Trophoblast cell (in vitro differentiated cells and primary cell): Measurements from ENCODE around the gene TMEM39B.

Experiments used
- DNase-seq, 2 donors: peaks; one replicate each; pipeline ENCODE4 v3.0.0-alpha.2; 2016
- H2AFZ ChIP-seq: 2 replicates; pipeline ENCODE4 v1.6.1; 2013; ENCODE audit warnings: low read length, moderate library complexity, mild to moderate bottlenecking; ENCODE audit not compliant: insufficient read depth, poor library complexity
- H2AK5ac ChIP-seq: 2 replicates; pipeline ENCODE4 v1.6.1; 2013; ENCODE audit warnings: mild to moderate bottlenecking, low read length
- H2BK120ac ChIP-seq: 2 replicates; pipeline ENCODE4 v1.6.1; 2013; ENCODE audit warnings: low read length, mild to moderate bottlenecking, moderate library complexity; ENCODE audit not compliant: insufficient read depth, poor library complexity
- H2BK12ac ChIP-seq: 2 replicates; pipeline ENCODE4 v1.6.1; 2013; ENCODE audit warnings: mild to moderate bottlenecking, low read length, moderate library complexity
- H2BK5ac ChIP-seq: 2 replicates; pipeline ENCODE4 v1.6.1; 2013; ENCODE audit warnings: low read length, low read depth, moderate library complexity, mild to moderate bottlenecking; ENCODE audit not compliant: poor library complexity
- H3K14ac ChIP-seq: 2 replicates; pipeline ENCODE4 v1.6.1; 2013; ENCODE audit warnings: mild to moderate bottlenecking, low read length
- H3K18ac ChIP-seq: 2 replicates; pipeline ENCODE4 v1.6.1; 2013; ENCODE audit warnings: mild to moderate bottlenecking, low read length
- H3K23ac ChIP-seq: 2 replicates; pipeline ENCODE4 v1.6.1; 2013; ENCODE audit warnings: low read length
- H3K27ac ChIP-seq: 2 replicates; pipeline ENCODE4 v1.5.1; 2013; ENCODE audit warnings: low read depth, mild to moderate bottlenecking, inconsistent platforms, low read length, moderate library complexity
- H3K27me3 ChIP-seq: 2 replicates; pipeline ENCODE4 v1.6.1; 2013; ENCODE audit warnings: inconsistent platforms, mild to moderate bottlenecking, low read length, moderate library complexity; ENCODE audit not compliant: insufficient read depth
- H3K36me3 ChIP-seq, 2 experiments: 1 replicate in 1 of 2; 2 replicates in 1 of 2; pipeline ENCODE4 v1.6.1; 2013; ENCODE audit warnings: low read length in 2 of 2, mild to moderate bottlenecking in 2 of 2, moderate library complexity in 1 of 2; ENCODE audit not compliant: insufficient read depth in 2 of 2, control insufficient read depth in 1 of 2
- H3K4ac ChIP-seq: 2 replicates; pipeline ENCODE4 v1.6.1; 2013; ENCODE audit warnings: low read depth, mild to moderate bottlenecking, low read length, moderate library complexity
- H3K4me1 ChIP-seq, 2 experiments: 1 replicate in 1 of 2; 2 replicates in 1 of 2; pipeline ENCODE4 v1.6.1; 2013; ENCODE audit warnings: low read length in 2 of 2, mild to moderate bottlenecking in 2 of 2, moderate library complexity in 1 of 2; ENCODE audit not compliant: insufficient read depth in 2 of 2, control insufficient read depth in 1 of 2
- H3K4me2 ChIP-seq: 2 replicates; pipeline ENCODE4 v1.6.1; 2013; ENCODE audit warnings: inconsistent platforms, mild to moderate bottlenecking, low read length, moderate library complexity
- H3K4me3 ChIP-seq: 2 replicates; pipeline ENCODE4 v1.5.1; 2013; ENCODE audit warnings: mild to moderate bottlenecking, low read depth, low read length, inconsistent platforms
- H3K79me1 ChIP-seq: one replicate; pipeline ENCODE4 v1.6.1; 2013; ENCODE audit warnings: low read length
- H3K79me2 ChIP-seq: 2 replicates; pipeline ENCODE4 v1.6.1; 2013; ENCODE audit warnings: low read length, mild to moderate bottlenecking; ENCODE audit not compliant: control insufficient read depth, insufficient read depth, poor library complexity
- H3K9ac ChIP-seq: 2 replicates; pipeline ENCODE4 v1.6.1; 2013; ENCODE audit warnings: mild to moderate bottlenecking, low read length
- H3K9me3 ChIP-seq: 2 replicates; pipeline ENCODE4 v1.6.1; 2013; ENCODE audit warnings: low read depth, mild to moderate bottlenecking, control low read depth, inconsistent platforms, low read length; ENCODE audit not compliant: insufficient read depth
- H4K12ac ChIP-seq: 2 replicates; pipeline ENCODE4 v1.6.1; 2013; ENCODE audit warnings: low read depth, mild to moderate bottlenecking, low read length, moderate library complexity
- H4K8ac ChIP-seq: 2 replicates; pipeline ENCODE4 v1.6.1; 2013; ENCODE audit warnings: low read depth, mild to moderate bottlenecking, low read length, moderate library complexity
- H4K91ac ChIP-seq: one replicate; pipeline ENCODE4 v1.6.1; 2013; ENCODE audit warnings: low read depth, mild to moderate bottlenecking, low read length, moderate library complexity
- WGBS: extraction: QIAGEN DNeasy Blood & Tissue Kit; methylation state at CpG from one replicate; pipeline ENCODE4 v1.1.7; 2013; ENCODE audit warnings: missing lambda C conversion rate; ENCODE audit not compliant: insufficient read length, insufficient coverage; ENCODE audit errors: extremely low coverage; 5-methylcytosine and 5-hydroxymethylcytosine counted together

Gene TMEM39B

GRCh38 chr1:32099426-32099825 is 26.7 kb downstream of the TMEM39B start:
- Histone ChIP-seq H3K4me1 (peaks cover 9 to 12% of the 10 kb centered on the region in 2 experiments), H4K12ac (no peak overlapping the region), H3K79me1 (peaks cover 5% of the 10 kb centered on the region), H2BK120ac (no peak overlapping the region), H3K79me2 (no peaks in the 10 kb centered on the region), H3K18ac (no peak overlapping the region), H2AFZ (no peak overlapping the region), H4K8ac (no peak overlapping the region), H3K27ac (no peak overlapping the region), H3K23ac (no peak overlapping the region), H3K9ac (no peak overlapping the region), H3K27me3 (no peaks in the 10 kb centered on the region), H3K14ac (no peak overlapping the region), H3K4ac (no peak overlapping the region), H4K91ac (no peak overlapping the region), H2BK5ac (no peak overlapping the region), H3K4me3 (no peak overlapping the region), H3K36me3 (peaks cover 22 to 34% of the 10 kb centered on the region in 2 experiments), H2BK12ac (no peak overlapping the region), H3K4me2 (no peak overlapping the region), H3K9me3 (peaks cover 4% of the 10 kb centered on the region), H2AK5ac (no peak overlapping the region)
- no peak for DNase-seq
- no CpG with 5 or more reads among the region's 4 CpGs for WGBS

- H3K18ac ChIP-seq = no peak overlapping the region
- no peak overlapping the region for H3K4me3 ChIP-seq
- H2BK120ac ChIP-seq = peak overlapping the region; percentile 74
- peak overlapping the region; percentile 32 for H4K91ac ChIP-seq
- peak overlapping the region; percentile 19 for H2BK12ac ChIP-seq
- H3K27ac ChIP-seq = no peak overlapping the region
- H2AFZ ChIP-seq = no peak overlapping the region
- no peak overlapping the region for H3K14ac ChIP-seq
- H3K23ac ChIP-seq = no peak overlapping the region
- no CpG with 5 or more reads among the region's 10 CpGs for WGBS
- H3K4me1 ChIP-seq = peaks cover 9 to 12% of the 10 kb centered on the region in 2 experiments
- H3K79me2 ChIP-seq = no peaks in the 10 kb centered on the region
- H3K36me3 ChIP-seq = peaks cover 14 to 24% of the 10 kb centered on the region in 2 experiments
- H3K9me3 ChIP-seq = peaks cover 2% of the 10 kb centered on the region
- no peak overlapping the region for H3K4ac ChIP-seq
- no peaks in the 10 kb centered on the region for H3K27me3 ChIP-seq
- no peak overlapping the region for H3K4me2 ChIP-seq
- DNase-seq = peak; percentile 80 to 89
- peaks cover 5% of the 10 kb centered on the region for H3K79me1 ChIP-seq
- no peak overlapping the region for H2BK5ac ChIP-seq
- no peak overlapping the region for H3K9ac ChIP-seq
- H4K8ac ChIP-seq = peak overlapping the region; percentile 4
- no peak overlapping the region for H4K12ac ChIP-seq
- H2AK5ac ChIP-seq = peak overlapping the region; percentile 21
Observed at GRCh38 chr1:32100359-32100758, 27.6 kb downstream of the TMEM39B start.

GRCh38 chr1:32100807-32101708 is 28.3 kb downstream of the TMEM39B start:
- H3K79me1 ChIP-seq = peaks cover 5% of the 10 kb centered on the region
- H2BK120ac ChIP-seq = peak overlapping the region; percentile 48
- H3K79me2 ChIP-seq = no peaks in the 10 kb centered on the region
- peak overlapping the region; percentile 24 for H3K14ac ChIP-seq
- H3K9ac ChIP-seq = no peak overlapping the region
- no peak overlapping the region for H3K18ac ChIP-seq
- peak overlapping the region; percentile 7 for H4K8ac ChIP-seq
- no peaks in the 10 kb centered on the region for H3K27me3 ChIP-seq
- peak overlapping the region; percentile 50 for H4K91ac ChIP-seq
- H2BK12ac ChIP-seq = peak overlapping the region; percentile 73
- H4K12ac ChIP-seq = no peak overlapping the region
- peaks cover 9 to 17% of the 10 kb centered on the region in 2 experiments for H3K36me3 ChIP-seq
- DNase-seq = peak in 1 of 2 donors; percentile 58
- peak overlapping the region; percentile 73 for H3K27ac ChIP-seq
- peak overlapping the region; percentile 45 for H2BK5ac ChIP-seq
- no peak overlapping the region for H2AFZ ChIP-seq
- H3K4me3 ChIP-seq = no peak overlapping the region
- H3K4ac ChIP-seq = peak overlapping the region; percentile 37
- H3K9me3 ChIP-seq = peaks cover 2% of the 10 kb centered on the region
- H2AK5ac ChIP-seq = peak overlapping the region; percentile 71
- no CpG with 5 or more reads among the region's 9 CpGs for WGBS
- H3K4me1 ChIP-seq = peaks cover 9 to 12% of the 10 kb centered on the region in 2 experiments
- H3K23ac ChIP-seq = no peak overlapping the region
- no peak overlapping the region for H3K4me2 ChIP-seq

- Histone ChIP-seq H2BK12ac (no peak overlapping the region), H3K27me3 (no peaks in the 10 kb centered on the region), H2BK120ac (no peak overlapping the region), H3K36me3 (peaks cover 8 to 10% of the 10 kb centered on the region in 2 experiments), H3K14ac (no peak overlapping the region), H3K4me2 (no peak overlapping the region), H3K4me1 (peaks cover 11 to 14% of the 10 kb centered on the region in 2 experiments), H3K79me1 (peaks cover 10% of the 10 kb centered on the region), H4K91ac (no peak overlapping the region), H3K9ac (no peak overlapping the region), H3K27ac (no peak overlapping the region), H3K4me3 (no peak overlapping the region), H3K79me2 (peaks cover 6% of the 10 kb centered on the region), H2BK5ac (no peak overlapping the region), H3K4ac (no peak overlapping the region), H2AK5ac (no peak overlapping the region), H3K18ac (no peak overlapping the region), H3K9me3 (peaks cover 2% of the 10 kb centered on the region), H2AFZ (no peak overlapping the region), H4K8ac (no peak overlapping the region), H4K12ac (no peak overlapping the region), H3K23ac (no peak overlapping the region)
- no CpG with 5 or more reads among the region's 4 CpGs for WGBS
- DNase-seq = no peak
Observed at GRCh38 chr1:32104127-32104526, 31.4 kb downstream of the TMEM39B start.
